AG04450 (cell line): ENCODE measurements around the gene NEUROD2. TPM values are rescaled to one million over a fixed set of nuclear protein-coding genes. Genes with fewer than 3 reads are reported as not detected.

ENCODE experiments used
- CTCF ChIA-PET: fragments of 300-600, 350-600 bp; formaldehyde crosslinking; extraction: SDS; loops from one replicate; lab custom pipeline; 2022; ENCODE audit warnings: antibody characterized with exemption, inconsistent platforms; lab: Charles Lee
- POLR2A ChIA-PET: fragments of 350-600 bp; formaldehyde crosslinking; extraction: SDS; loops from one replicate; lab custom pipeline; 2021; ENCODE audit warnings: antibody characterized with exemption, inconsistent platforms; lab: Yijun Ruan, JAX
- DNase-seq: peaks from one replicate; pipeline ENCODE4 v3.0.0-alpha.2; 2011; ENCODE audit warnings: low read depth, low spot score
- H3K27ac ChIP-seq: one replicate; pipeline ENCODE4 v1.5.1; 2012; ENCODE audit warnings: low read depth, low read length, control low read depth
- H3K27me3 ChIP-seq: one replicate; pipeline ENCODE4 v1.6.0; 2012; ENCODE audit warnings: low read length; ENCODE audit not compliant: control insufficient read depth, insufficient read depth
- H3K4me3 ChIP-seq: 2 replicates; pipeline ENCODE4 v1.5.1; 2011; ENCODE audit warnings: mild to moderate bottlenecking, low read depth, low read length, control low read depth
- H3K9me3 ChIP-seq: 2 replicates; pipeline ENCODE4 v1.5.1; 2012; ENCODE audit warnings: low read length; ENCODE audit not compliant: control insufficient read depth, insufficient read depth
- polyA plus RNA-seq: library from polyadenylated mRNA; depleted of rRNA; stranded (reverse); fragments of >200 nt; gene quantifications from 2 replicates; pipeline ENCODE4 v1.2.3, GENCODE V29; 2011
- TF ChIP-seq, protein P1 (sequence below): IDR thresholded peaks from 2 replicates; pipeline ENCODE4 v1.5.1; 2011; ENCODE audit warnings: low read depth, low read length, control low read depth, inconsistent platforms

NEUROD2 gene
- polyA plus RNA-seq, 1 experiment: not detected

DNA sequence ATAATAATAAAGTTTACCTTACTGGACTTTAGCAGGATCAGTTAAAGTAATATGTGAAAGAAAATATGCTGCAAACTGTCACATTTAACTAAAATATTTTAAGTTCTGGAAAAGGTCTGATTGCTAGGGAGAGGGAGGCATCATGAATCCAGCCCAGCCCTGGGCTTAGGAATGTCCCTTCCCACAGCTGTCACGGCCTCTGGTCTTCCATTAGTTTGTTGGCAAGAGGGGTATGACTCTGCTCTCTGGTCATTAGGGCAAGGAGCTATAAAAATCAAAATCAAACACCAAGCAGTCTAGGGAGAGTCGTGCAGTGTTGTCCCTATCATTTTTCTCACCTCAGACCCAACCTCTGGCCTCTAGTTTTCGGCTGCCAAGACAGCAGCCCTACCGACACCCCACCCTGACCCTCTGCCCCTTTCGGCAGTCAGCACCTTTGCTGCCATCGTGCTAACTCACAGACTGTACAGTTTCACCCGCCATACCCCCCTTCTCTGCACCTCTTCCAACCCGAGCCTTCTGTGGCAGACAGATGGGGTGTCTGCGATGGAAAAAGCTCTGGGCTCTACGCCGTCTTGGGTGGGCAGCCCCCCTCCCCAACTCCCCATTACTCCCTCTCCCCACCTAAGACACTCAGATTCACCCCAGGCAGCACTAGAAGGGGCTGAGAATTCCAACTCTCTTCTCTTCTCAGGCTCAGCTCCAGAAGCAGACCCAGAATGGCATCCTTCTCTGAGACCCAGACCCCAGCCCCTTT is 41.4 kb downstream of the NEUROD2 start:
- DNase-seq: no peak
- no peak overlapping the region for H3K27ac ChIP-seq
- CTCF ChIA-PET: interaction anchor here (1.2 kb wide), 1 partner anchor 57 kb away, joined by 4 read pairs; no protein-coding TSS in a partner anchor
- TF ChIP-seq, protein P1, sequence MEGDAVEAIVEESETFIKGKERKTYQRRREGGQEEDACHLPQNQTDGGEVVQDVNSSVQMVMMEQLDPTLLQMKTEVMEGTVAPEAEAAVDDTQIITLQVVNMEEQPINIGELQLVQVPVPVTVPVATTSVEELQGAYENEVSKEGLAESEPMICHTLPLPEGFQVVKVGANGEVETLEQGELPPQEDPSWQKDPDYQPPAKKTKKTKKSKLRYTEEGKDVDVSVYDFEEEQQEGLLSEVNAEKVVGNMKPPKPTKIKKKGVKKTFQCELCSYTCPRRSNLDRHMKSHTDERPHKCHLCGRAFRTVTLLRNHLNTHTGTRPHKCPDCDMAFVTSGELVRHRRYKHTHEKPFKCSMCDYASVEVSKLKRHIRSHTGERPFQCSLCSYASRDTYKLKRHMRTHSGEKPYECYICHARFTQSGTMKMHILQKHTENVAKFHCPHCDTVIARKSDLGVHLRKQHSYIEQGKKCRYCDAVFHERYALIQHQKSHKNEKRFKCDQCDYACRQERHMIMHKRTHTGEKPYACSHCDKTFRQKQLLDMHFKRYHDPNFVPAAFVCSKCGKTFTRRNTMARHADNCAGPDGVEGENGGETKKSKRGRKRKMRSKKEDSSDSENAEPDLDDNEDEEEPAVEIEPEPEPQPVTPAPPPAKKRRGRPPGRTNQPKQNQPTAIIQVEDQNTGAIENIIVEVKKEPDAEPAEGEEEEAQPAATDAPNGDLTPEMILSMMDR: no peak
- peaks cover 3% of the 10 kb centered on the region; the same call in 1 of the 2 replicates for H3K9me3 ChIP-seq
- H3K27me3 ChIP-seq: no peaks in the 10 kb centered on the region
- POLR2A ChIA-PET: no interaction called here
- H3K4me3 ChIP-seq: no peak overlapping the region

DNA sequence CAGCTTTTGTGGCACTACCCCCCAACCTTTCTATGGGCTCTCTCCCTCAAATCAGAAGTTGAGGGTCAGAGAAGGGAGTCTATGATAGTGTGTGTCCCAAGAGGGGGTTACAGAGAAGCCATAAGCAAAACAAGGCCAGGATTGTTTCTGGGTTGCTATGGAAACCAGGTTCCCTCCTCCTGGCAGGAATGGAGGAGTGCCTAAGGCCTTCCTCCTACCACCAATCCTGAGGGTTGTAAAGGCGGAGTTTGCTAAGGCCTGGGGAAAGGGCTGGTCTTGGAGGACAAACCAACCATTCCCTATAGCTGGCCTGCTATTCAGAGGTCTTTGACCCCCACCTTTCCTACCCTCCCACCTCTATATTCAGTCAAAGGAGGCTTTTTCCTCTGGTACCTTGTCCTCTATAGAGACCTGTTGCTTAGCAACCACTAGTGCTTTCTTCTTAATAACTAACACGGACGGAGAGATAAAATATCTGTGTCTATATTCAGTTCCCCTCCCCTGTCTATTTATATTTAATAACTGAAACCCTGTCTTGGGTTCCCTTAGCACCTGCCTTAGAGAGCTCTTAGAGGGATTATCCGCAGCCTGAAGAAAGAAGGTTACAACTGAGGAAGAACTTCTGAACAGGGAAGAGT is 43.4 kb downstream of the NEUROD2 start:
- DNase-seq: no peak
- TF ChIP-seq, protein P1: 0 out of 2 replicates have a peak, but pooled peaks have one; percentile 2
- Histone ChIP-seq H3K4me3 (no peak overlapping the region), H3K27me3 (no peaks in the 10 kb centered on the region), H3K9me3 (no peaks in the 10 kb centered on the region), H3K27ac (no peak overlapping the region)
- ChIA-PET CTCF (interaction anchor here (1.2 to 1.4 kb wide), 3 partner anchors 12 to 57 kb away, joined by 3 to 4 read pairs (median 3); no protein-coding TSS in a partner anchor), POLR2A (no interaction called here)

DNA sequence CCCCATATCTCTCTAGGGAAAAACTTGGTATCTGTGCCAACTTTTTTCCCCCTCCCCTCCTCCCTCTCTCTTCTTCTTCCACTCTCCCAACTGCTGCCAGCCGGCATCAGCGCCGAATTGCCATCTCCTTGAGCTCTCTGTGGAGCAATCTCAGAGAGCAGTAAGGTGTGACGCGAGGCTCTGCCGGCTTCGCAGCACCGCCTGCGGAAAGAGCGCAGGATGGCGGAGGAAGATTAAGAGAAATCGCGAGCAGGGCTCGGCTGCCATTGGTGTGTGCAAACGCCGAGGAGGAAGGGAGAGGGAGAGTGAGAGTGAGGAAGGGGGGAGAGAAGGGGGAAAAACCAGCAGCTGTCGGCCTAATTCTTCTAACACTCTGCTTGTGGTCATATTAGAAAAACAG is 44.2 kb downstream of the NEUROD2 start:
- H3K27ac ChIP-seq: no peak overlapping the region
- no peak for DNase-seq
- no peaks in the 10 kb centered on the region for H3K9me3 ChIP-seq
- POLR2A ChIA-PET: interaction anchor here (0.6 kb wide), 1 partner anchor 23 kb away, joined by 4 read pairs; no protein-coding TSS in a partner anchor
- TF ChIP-seq, protein P1: no peak
- CTCF ChIA-PET: interaction anchor here (0.6 kb wide), 2 partner anchors 12 to 32 kb away, joined by 3 read pairs; no protein-coding TSS in a partner anchor
- no peak overlapping the region for H3K4me3 ChIP-seq
- H3K27me3 ChIP-seq: no peaks in the 10 kb centered on the region

DNA sequence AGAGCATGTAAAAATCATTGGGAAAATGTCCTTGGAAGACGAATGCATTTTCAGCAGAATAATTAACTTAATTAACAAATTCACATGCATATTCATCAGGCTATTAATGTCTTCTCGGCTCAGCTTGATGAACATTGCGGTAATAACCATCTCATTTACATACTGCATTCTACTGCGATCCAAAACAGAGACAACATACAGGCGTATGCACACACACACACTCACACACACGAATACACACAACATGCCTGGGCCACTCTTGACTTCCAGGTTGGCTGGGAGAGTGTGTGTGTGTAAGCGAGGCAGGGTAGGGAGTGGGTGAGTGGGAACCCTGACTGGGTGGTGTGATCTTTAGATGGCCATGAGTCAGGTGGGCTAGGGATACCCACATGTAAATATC is 44.7 kb downstream of the NEUROD2 start:
- POLR2A ChIA-PET: no interaction called here
- CTCF ChIA-PET: interaction anchor here (0.6 kb wide), 2 partner anchors 12 to 31 kb away, joined by 3 read pairs; no protein-coding TSS in a partner anchor
- Histone ChIP-seq H3K9me3 (no peaks in the 10 kb centered on the region), H3K27ac (no peak overlapping the region), H3K4me3 (no peak overlapping the region), H3K27me3 (no peaks in the 10 kb centered on the region)
- DNase-seq: no peak
- TF ChIP-seq, protein P1: no peak

DNA sequence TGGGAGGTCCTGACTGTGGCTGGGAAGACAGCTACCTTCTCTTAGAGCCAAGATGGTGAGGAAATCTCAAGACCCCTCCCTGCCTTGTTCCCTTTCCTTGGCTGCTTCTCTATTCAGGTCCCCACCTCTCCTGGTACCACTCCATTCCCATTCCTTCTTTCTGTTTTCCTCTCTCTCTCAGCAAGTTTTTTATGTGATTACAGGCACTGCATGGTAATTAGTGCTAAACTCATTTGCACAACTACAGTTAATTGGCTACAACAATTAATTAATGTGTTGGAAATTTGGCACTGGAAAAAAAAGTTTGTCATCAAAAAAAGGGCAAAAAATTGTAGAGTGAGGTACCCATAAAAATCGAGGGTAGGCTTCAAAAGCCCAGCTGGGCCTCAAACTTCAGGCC is 45.3 kb downstream of the NEUROD2 start:
- H3K9me3 ChIP-seq: no peaks in the 10 kb centered on the region
- H3K4me3 ChIP-seq: no peak overlapping the region
- no peak overlapping the region for H3K27ac ChIP-seq
- ChIA-PET CTCF (no interaction called here), POLR2A (interaction anchor here (0.7 kb wide), 1 partner anchor 77 kb away, joined by 3 read pairs; no protein-coding TSS in a partner anchor)
- no peak for DNase-seq
- no peaks in the 10 kb centered on the region for H3K27me3 ChIP-seq
- TF ChIP-seq, protein P1: no peak
